Gastroesophageal sphincter (tissue), 3 donors: ENCODE results near the gene WSB2.

Experiments used
- EP300 ChIP-seq: sonication (generic); formaldehyde crosslinking; IDR thresholded peaks from one replicate; pipeline ENCODE4 v1.6.1; 2017; ENCODE audit warnings: antibody characterized with exemption, mild to moderate bottlenecking
- POLR2A ChIP-seq, 2 donors: fragments of 450-650 bp; IDR thresholded peaks; one replicate each; pipeline ENCODE4 v1.6.1; 2017; ENCODE audit warnings: antibody characterized with exemption in 2 of 2, mild to moderate bottlenecking in 2 of 2, moderate library complexity in 1 of 2
- POLR2AphosphoS5 ChIP-seq: sonication (generic); formaldehyde crosslinking; IDR thresholded peaks from one replicate; pipeline ENCODE4 v1.6.1; 2017; ENCODE audit warnings: antibody characterized with exemption
- TF ChIP-seq, protein P1 (sequence below), 4 experiments: fragments of 200-600 bp in 2 of 4; fragments of 450-650 bp in 2 of 4; sonication (generic) in 1 of 4; IDR thresholded peaks; one replicate each; pipeline ENCODE4 v1.5.1; 2017 to 2019; ENCODE audit warnings: antibody characterized with exemption in 4 of 4, mild to moderate bottlenecking in 2 of 4, moderate library complexity in 2 of 4

DNA sequence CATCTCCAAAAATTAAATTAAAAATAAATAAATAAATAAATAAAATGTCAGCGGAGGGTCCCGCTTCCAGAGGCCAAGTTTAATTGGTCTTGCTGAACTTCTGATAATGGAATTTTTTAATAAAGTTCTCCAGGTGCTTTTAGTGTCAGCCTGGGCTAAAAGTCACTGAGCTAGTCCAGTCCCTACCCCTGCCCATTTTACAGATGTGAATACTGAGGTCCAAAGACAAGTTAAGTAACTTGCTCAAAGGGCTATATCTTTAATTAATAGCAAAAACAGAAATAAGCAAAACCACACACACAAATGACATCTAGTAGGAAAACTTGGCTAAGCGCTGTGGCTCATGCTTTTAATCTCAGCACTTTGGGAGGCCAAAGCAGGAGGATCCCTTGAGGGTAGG is 50.1 kb downstream of the WSB2 start:
- TF ChIP-seq, protein P1, sequence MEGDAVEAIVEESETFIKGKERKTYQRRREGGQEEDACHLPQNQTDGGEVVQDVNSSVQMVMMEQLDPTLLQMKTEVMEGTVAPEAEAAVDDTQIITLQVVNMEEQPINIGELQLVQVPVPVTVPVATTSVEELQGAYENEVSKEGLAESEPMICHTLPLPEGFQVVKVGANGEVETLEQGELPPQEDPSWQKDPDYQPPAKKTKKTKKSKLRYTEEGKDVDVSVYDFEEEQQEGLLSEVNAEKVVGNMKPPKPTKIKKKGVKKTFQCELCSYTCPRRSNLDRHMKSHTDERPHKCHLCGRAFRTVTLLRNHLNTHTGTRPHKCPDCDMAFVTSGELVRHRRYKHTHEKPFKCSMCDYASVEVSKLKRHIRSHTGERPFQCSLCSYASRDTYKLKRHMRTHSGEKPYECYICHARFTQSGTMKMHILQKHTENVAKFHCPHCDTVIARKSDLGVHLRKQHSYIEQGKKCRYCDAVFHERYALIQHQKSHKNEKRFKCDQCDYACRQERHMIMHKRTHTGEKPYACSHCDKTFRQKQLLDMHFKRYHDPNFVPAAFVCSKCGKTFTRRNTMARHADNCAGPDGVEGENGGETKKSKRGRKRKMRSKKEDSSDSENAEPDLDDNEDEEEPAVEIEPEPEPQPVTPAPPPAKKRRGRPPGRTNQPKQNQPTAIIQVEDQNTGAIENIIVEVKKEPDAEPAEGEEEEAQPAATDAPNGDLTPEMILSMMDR (IDR thresholded peaks at IDR 0.05), result no peak
- TF ChIP-seq POLR2A (IDR thresholded peaks at IDR 0.05) (no peak), POLR2AphosphoS5 (no peak), EP300 (no peak)
